HG02885 (cell line): Measurements from ENCODE around the gene CGNL1.

ENCODE experiments used
- ATAC-seq: cut with Tn5 transposase; IDR thresholded peaks from one replicate; pipeline ENCODE4 v1.9.1; 2021; ENCODE audit warnings: mild to moderate bottlenecking; ENCODE audit not compliant: unreplicated experiment, poor library complexity

CGNL1 gene, protein sequence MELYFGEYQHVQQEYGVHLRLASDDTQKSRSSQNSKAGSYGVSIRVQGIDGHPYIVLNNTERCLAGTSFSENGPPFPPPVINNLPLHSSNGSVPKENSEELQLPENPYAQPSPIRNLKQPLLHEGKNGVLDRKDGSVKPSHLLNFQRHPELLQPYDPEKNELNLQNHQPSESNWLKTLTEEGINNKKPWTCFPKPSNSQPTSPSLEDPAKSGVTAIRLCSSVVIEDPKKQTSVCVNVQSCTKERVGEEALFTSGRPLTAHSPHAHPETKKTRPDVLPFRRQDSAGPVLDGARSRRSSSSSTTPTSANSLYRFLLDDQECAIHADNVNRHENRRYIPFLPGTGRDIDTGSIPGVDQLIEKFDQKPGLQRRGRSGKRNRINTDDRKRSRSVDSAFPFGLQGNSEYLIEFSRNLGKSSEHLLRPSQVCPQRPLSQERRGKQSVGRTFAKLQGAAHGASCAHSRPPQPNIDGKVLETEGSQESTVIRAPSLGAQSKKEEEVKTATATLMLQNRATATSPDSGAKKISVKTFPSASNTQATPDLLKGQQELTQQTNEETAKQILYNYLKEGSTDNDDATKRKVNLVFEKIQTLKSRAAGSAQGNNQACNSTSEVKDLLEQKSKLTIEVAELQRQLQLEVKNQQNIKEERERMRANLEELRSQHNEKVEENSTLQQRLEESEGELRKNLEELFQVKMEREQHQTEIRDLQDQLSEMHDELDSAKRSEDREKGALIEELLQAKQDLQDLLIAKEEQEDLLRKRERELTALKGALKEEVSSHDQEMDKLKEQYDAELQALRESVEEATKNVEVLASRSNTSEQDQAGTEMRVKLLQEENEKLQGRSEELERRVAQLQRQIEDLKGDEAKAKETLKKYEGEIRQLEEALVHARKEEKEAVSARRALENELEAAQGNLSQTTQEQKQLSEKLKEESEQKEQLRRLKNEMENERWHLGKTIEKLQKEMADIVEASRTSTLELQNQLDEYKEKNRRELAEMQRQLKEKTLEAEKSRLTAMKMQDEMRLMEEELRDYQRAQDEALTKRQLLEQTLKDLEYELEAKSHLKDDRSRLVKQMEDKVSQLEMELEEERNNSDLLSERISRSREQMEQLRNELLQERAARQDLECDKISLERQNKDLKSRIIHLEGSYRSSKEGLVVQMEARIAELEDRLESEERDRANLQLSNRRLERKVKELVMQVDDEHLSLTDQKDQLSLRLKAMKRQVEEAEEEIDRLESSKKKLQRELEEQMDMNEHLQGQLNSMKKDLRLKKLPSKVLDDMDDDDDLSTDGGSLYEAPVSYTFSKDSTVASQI

GRCh38 chr15:57375827-57376695, at the start of gene CGNL1:
TSS of gene CGNL1 (plus strand) at chr15:57376505. CDS start at chr15:57438000, 61,495 bp downstream.
- no peak for ATAC-seq

DNA sequence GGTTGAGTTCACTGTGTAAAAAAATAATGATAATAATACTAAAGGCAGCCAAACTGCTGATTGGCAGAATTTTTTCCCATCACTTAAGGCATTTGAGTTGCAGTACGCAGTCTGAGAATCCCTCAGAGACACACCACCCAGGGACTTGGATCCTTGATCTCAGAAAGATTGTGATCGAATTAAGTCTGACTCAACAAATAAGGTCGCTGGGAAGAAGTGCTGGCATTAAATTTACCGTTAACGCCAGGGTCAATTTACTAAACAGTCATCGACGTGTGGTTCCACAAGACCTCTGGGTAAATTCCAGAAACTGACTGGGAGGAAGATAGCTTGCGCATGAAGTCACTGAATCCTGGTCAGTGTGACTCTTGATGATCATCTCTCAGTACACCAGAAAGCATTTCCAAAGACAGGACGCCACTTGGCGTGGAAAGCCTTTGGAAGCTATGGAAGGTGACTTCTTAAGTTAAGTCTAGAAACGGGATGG, 48.3 kb upstream of the CGNL1 start:
- ATAC-seq: no peak

GRCh38 chr15:57328479-57328878, 47.8 kb upstream of the CGNL1 start:
- no peak for ATAC-seq

DNA sequence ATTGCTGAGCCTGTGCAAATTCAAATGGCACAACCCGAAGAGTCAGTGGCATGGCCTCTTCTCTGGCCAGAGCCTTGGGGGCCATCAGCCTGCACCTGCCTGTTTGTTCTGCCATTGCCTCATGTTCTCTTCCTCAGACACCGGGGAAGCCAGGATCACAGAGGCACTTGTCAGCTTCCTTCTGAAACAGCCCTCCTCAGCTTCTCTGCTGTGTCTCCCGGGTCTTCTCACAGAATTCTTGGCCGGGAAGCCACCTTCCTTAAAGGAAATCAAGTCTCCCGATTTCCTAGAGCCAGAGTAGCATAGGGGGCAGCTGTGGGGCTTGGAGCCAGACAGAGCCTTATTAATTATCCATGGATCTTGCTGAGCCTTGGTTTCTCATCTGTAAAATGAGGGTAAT, 47.4 kb upstream of the CGNL1 start:
- no peak for ATAC-seq

- no peak for ATAC-seq
These were observed 46.5 kb upstream of the CGNL1 start for GRCh38 chr15:57329582-57330367.

GRCh38 chr15:57330619-57331340, 45.5 kb upstream of the CGNL1 start:
- no peak for ATAC-seq

GRCh38 chr15:57332326-57332725, 44.0 kb upstream of the CGNL1 start:
- no peak for ATAC-seq

DNA sequence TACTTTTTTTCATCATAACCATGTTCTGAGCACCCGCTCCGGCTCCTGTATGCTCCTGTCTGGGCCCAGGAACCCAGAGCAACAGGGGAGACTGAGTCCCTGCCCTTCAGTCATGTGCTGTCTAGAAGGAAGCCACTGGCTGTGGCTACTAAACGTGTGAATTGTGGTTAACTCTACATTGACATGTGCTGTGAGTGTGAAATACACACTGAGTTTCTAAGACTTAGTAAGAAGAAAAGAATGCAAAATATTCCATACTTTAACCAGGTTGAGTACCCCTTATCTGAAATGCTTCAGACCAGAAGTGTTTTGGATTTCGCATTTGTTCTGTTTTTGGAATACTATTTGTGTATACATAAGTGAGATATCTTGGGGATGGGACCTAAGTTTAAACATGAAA, 42.8 kb upstream of the CGNL1 start:
- ATAC-seq: no peak

GRCh38 chr15:57334257-57334656, 42.0 kb upstream of the CGNL1 start:
- ATAC-seq: no peak

DNA sequence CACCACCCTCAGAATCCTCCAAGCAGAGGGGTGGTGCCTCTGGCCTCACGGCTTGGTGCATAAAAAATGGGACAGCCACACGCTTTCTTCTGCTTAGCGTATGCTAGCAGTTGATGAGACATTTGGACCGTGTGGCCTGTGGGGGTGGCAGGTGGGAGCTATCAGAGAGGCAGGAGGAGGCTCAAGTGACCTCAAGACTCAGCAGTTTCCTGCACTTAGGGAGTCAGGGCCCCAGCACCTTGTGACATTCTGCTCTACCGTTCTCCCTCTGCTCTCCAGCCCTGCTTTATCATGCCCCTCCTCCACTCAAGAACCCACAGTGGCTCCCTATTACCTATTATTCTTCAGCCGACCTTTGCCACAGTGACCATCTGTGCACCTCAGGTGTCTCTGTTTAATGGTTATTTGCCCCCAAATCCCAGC, 41.0 kb upstream of the CGNL1 start:
- ATAC-seq: no peak

GRCh38 chr15:57335719-57336118, 40.6 kb upstream of the CGNL1 start:
- no peak for ATAC-seq

- ATAC-seq: no peak
These were observed 38.4 kb upstream of the CGNL1 start for GRCh38 chr15:57337868-57338411.

DNA sequence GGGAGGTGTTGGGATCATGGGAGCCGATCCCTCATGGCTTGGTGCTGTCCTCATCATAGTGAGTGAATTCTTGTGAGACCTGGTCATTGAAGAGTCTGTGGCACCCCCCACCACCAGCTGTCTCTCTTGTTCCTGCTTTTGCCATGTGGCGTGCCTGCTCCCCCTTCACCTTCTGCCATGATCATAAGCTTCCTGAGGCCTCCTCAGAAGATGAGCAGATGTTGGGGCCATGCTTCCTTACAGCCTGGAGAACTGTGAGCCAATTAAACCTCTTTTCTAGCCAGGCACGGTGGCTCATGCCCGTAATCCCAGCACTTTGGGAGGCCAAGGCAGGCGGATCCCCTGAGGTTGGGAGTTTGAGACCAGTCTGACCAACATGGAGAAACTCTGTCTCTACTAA, 37.0 kb upstream of the CGNL1 start:
- ATAC-seq: no peak

- ATAC-seq: no peak
These were observed 35.5 kb upstream of the CGNL1 start for GRCh38 chr15:57340682-57341259.

DNA sequence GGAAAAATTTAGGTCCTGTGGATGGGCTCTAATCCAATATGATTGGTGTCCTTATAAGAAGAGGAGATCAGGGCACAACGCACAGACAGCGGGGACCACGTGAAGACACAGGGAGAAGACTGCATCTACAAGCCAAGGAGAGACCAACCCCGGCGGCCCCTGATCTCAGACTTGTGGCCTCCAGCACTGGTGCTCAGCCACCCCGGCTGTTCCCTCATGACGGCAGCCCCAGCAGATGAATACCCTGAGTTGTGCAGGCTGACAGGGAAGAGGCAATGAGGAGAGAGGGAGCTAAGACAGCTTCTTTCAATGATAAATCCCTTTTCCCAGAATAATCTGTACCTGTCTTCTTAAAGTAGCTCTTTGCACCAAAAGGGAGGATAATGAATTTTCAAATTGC, 33.3 kb upstream of the CGNL1 start:
- ATAC-seq: no peak

- ATAC-seq: no peak
These were observed 32.8 kb upstream of the CGNL1 start for GRCh38 chr15:57343498-57343897.

- ATAC-seq: no peak
These were observed 32.0 kb upstream of the CGNL1 start for GRCh38 chr15:57344282-57344681.
